HG03460 (cell line): ENCODE measurements around the gene PPM1L.
"Not testable (repeated sequence)": the region's sequence is repeated elsewhere in the genome, so short reads cannot be mapped to it uniquely, and the experiment has no call there.

ENCODE experiments used
- ATAC-seq: cut with Tn5 transposase; IDR thresholded peaks from one replicate; pipeline ENCODE4 v1.9.1; 2021; ENCODE audit not compliant: unreplicated experiment

PPM1L gene

DNA sequence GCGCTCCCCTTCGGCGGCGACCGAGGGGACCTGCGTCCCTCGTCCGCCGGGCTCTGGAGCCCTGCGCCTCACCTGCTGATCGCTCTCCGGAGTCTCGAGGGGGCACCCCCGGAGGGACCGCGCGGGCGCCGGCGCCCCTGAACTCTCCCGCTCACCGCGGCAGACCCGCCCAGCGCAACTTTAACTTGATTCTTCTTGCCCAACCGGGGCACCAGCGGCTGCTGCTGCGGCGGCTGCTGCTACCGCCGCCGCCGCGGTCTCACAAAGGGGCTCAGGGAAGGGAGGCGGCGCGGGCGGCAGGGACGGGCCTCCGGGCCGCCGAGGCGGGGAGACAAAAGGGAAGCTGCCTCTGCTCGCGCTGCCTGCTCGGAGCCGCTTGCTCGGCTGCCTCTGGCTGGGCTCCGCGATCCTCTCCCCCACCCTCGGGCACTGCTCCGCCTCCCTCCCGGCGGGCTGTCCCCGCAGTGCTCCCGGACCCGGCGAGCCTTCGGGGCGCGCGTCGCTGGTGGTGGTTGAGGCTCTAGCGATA lies at the start of gene PPM1L:
PPM1L (plus strand) TSS at position 456 of the 529 bp plus-strand sequence.
- ATAC-seq: peak; percentile 42

DNA sequence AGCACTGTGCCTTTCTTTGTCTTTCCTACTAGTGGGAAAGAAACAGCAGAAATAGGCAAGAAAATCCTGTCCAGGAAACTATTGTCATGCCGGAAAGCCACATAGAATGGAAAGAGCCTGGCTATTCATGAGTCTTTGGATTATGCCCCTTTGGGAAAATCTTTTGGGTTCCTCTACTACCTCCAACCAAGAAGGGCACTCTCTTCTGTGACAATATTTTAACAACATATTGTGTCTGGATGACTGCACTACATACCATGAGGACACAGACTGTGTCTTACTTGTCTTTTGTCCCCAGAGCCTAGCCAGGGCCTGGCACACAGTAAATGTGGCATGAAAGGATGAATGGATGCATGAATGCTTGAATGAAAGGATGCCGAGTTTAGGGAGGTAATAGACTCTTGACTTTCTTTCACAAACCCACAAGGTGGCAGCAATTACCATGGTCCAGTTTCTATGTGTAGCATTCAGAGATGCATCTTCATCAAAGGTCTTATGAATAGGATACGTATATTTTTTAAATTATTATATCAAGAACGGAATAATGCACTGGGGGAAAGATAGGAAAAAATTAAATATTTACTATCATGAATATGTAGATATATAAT lies 48.7 kb upstream of the PPM1L start:
- ATAC-seq: peak; percentile 56

DNA sequence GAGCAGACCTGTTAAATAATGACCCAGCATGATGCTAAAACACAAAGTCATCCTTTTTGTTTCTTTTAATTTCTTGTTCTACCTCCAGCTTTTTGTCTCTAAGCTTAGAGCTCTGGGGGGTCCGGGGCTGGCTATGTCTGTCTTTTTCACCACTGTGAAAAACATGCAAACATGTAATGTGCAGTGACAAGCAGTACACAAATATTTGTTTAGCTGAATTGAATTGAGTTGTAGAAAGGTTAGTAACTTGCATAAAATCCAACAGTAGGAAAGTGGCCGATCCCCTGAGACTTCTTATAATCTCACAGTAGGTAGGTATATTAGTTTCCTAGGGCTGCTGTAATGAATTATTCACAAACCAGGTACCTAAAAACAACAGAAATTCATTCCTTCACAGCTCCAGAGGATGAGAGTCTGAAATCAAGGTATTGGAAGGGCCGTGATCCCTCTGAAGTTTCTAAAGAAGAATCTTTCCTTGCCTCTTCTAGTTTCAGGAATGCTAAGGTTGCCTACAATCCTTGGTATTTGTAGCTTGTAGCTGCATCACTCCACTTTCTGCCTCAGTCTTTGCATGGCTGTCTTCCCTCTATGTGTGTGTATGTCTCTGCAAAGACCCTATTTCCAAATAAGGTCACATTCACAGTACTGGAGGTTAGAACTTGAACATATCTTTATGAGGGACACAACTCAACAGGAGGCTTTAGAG lies 46.4 kb upstream of the PPM1L start:
- ATAC-seq: no peak

DNA sequence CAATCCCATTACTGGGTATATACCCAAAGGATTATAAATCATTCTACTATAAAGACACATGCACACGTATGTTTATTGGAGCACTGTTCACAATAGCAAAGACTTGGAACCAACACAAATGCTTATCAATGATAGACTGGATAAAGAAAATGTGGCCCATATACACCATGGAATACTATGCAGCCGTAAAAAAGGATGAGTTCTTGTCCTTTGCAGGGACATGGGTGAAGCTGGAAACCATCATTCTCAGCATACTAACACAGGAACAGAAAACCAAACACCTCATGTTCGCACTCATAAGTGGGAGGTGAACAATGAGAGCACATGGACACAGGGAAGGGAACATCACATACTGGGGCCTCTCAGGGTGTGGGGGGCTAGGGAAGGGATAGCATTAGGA lies 42.9 kb upstream of the PPM1L start:
- not testable (repeated sequence) for ATAC-seq

DNA sequence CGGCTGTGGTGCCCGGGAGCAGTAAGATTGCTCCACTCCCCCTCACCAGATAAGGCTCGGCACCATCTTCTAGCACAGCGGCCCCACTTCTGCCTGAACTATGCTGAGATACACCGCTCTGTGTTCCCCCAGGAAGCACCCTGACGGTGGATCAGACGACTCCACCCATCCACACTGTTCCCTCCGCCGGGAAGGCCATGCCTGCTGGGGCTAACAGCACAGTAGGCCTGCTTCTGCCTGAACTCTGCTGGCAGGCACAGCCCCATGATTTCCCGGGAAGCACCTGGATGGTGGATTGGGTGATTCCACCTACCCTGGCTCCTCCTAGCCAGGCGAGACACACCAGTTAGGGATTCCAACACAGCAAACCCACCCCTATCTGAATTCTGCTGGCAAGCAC lies 36.3 kb upstream of the PPM1L start:
- no peak for ATAC-seq

DNA sequence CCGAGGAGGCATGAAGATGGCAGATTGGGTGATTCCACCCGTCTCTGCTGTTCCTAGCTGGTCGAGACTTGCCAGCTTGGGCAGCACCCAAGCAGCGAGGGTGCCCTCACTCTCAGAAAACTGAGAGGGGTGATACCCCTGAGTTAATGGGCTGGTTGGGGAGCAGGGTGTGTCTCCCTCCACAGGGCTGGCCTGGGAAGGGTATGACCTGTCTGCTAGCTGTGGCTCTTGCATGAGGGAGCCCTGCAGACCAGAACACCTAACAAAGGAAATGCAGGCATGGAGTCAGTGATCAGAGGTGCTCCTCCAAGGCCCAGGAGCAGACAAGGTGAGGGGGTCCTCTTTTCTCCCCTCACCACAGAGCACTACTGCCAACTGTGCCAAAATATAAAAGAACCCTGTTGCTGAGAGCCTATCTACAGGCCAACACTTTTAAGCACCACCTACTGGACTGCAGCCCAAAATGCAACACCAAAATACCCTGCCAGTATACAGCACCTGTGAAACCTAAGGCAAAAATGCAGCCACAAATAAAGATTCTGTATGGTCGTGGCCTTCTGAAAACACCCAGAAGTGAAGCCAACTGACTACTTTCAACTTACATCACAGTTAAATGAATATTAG lies 35.8 kb upstream of the PPM1L start:
- ATAC-seq: no peak

DNA sequence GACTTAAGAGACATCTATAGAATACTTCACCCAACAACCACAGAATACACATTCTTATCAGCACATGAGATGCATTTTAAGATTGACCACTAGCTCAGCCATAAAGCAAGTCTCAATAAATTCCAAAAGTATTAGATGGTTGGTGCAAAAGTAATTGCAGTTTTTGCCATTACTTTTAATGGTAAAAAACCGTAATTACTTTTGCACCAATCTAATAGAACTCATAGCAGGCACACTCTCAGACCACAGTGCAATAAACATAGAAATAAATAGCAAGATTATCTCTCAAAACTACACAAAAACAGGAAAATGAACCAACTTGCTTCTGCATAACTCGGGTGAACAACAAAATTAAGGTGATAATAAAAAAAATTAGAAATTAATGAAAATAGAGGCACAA lies 33.7 kb upstream of the PPM1L start:
- ATAC-seq: no peak

DNA sequence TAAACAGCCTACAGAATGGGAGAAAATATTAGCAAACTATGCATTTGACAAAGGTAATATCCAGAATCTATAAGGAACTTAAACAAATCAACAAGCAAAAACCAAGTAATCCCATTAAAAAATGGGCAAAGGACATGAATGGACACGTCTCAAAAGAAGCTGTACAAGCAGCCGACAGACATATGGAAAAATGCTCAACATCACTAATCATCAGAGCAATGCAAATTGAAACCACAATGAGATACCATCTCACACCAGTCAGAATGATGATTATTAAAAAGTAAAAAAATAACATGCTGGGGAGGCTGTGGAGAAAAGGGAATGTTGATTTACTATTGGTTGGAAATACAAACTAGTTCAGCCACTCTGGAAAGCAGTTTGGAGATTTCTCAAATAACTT lies 30.7 kb upstream of the PPM1L start:
- ATAC-seq: no peak

DNA sequence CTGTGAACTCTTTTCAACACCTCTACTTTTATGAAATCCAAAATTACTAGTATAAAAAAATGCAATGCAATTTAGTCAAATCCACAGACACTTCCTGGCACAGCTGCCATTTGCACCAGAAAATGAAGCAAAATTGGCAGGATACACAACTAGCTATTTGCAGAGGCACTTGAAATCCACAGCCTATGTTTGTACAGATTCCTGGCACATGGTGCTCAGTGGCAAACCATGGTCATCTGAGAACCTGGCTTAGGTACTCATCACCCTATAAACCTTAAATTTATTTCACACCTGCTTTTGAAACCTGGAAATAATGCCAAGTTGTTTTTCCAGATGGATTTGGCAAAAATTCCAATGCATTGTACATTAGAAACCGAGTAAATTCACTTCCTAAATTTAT lies 20.2 kb upstream of the PPM1L start:
- ATAC-seq: no peak

DNA sequence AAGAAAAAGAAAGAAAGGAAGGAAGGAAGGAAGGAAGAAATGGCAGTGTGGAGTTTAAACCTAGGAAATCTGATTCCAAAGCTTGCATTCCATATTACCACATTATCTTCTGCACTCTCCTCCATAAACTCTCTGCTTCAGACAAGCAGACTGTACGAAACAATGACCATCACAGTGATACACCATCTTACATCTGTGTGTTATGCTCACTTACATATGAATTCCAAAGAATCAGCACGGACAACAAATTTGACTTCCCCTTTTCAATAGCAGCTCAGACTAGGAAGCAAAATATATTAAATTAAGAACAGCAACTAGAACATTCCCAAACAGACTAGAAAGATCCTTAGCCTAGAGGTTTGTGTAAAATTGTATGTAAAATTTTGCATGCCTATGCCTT lies 18.0 kb upstream of the PPM1L start:
- ATAC-seq: no peak

DNA sequence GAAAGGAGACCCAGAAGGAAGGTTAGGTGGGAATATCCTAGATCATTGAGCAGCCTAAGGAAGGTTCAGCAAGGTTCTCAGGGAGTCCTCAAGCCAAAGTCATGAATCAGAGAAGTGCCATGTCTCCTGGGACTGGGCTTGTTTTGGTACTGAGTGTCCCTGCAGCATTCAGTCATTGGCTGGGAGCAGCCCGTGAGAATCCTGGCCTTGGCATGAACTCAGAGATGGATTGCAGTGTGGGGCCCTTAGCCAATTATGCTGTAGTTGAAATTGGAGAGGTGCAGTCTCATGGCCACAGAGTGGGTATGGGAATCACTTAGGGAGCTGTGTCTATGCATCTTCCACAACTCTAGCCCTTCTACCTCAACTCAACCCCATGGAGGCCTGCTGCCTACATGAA lies 17.0 kb upstream of the PPM1L start:
- ATAC-seq: no peak

DNA sequence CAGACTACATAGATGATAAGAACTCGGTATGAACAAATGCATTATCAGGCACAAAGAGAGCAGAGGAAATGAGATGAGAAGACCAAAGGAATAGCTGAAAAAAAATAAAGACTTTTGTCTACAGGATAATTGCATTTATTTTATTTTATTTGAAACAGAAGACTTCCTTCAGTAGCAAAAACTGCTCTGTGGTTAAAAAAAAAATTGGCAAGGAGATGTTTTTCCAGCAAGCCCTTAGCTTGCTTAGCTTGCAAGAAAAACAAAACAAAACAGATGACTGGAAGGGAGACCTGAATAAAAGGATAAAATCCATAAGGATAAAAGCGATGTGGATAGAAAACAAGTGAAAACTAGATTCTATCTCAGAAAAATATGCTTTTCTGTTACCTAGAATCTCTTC lies 9.1 kb upstream of the PPM1L start:
- no peak for ATAC-seq

DNA sequence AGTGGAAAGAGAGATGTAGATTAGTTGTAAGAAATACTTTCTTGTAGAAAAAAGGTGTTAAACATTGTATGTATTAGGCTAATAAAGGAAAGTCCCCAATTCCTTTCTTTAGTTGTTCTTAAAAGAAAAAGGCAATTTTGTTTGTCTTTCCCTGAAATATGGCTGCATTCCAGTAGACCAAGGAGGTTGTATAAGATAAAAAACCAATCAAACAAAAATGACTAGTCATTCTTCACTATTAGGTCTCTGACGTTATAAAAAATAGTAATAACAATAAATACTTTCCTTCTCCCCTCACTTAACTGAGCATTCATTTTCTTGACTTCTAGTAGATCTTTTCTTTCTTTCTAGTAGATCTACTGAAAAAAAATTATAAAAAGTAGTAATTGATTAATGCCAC lies 8.6 kb upstream of the PPM1L start:
- no peak for ATAC-seq

DNA sequence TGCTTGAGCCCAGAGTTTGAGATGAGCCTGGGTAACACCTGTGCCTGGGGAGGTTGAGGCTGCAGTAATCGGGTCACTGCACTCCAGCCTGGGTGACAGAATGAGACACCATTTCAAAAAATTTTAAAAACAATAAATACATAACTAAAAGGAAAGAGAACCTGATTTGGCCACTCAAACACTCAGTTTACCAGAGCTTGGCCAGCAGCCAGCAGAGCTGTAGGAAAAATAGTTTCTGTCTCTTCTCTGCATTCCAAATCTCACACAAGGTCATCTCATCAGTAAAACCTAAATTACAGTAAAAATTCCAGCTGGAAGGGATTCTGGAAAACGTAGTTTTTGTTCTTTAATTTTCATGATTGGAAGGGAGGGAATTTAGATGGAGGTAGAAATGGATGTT lies 7.8 kb upstream of the PPM1L start:
- no peak for ATAC-seq

DNA sequence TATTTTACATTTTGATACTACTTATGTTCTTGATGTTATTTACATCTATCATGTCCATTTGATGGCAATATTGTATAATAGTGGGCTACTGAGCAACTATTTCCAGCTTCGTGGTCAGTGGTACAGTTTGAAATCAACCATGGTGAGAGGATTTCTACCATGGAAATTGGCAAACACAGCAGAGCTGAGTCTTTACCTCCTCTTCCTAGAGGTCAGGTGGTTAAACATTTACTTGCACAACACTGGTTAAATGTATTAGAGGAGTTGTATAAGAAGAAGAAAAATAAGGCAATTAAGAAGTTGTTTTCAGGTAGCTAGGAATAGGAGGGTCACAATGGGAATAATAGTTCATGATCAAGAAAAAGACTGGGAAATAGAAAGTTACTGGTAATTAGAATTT lies 7.2 kb upstream of the PPM1L start:
- ATAC-seq: no peak

DNA sequence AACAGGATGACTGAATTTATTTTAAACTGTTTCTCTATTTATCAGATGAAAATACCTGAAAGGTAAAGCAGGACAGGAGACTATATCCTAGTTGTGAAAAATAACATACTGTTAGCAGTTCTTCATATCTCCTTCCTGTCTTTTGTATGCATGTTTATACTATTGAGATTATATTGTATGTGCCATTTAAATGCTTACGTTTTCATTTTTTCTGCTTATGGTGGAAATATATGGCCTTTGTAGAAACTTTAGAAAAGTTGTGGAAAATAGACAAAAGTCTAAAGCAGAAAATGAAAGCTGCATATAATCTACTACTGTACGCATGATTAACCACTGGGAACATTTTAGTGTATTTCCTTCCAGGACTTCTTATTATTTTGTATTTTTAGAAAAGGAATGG lies 2.1 kb upstream of the PPM1L start:
- ATAC-seq: no peak

DNA sequence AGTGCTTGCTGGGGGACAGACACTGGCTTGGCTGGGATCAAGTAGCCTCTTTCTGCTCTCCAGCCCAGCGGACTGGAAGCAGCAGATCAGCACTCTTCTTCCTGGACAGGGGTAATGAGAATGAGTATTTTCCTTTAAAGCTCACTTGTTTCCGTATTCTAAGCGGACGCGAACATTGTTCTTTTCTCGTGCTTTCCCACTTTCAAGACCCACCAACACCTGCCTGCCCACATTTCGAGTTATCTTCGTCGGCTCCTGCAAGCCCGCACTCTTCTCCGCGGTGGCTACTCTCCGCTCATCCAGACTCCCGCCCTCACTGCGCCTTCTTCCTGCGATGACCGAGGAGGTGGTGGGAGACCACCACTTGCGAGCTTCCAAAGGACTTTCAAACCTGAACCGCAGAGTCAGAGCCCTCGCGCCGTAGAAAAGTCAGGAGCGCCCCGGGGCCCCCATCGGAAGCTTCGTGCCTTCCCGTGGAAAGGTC lies 1.6 kb upstream of the PPM1L start:
- no peak for ATAC-seq

DNA sequence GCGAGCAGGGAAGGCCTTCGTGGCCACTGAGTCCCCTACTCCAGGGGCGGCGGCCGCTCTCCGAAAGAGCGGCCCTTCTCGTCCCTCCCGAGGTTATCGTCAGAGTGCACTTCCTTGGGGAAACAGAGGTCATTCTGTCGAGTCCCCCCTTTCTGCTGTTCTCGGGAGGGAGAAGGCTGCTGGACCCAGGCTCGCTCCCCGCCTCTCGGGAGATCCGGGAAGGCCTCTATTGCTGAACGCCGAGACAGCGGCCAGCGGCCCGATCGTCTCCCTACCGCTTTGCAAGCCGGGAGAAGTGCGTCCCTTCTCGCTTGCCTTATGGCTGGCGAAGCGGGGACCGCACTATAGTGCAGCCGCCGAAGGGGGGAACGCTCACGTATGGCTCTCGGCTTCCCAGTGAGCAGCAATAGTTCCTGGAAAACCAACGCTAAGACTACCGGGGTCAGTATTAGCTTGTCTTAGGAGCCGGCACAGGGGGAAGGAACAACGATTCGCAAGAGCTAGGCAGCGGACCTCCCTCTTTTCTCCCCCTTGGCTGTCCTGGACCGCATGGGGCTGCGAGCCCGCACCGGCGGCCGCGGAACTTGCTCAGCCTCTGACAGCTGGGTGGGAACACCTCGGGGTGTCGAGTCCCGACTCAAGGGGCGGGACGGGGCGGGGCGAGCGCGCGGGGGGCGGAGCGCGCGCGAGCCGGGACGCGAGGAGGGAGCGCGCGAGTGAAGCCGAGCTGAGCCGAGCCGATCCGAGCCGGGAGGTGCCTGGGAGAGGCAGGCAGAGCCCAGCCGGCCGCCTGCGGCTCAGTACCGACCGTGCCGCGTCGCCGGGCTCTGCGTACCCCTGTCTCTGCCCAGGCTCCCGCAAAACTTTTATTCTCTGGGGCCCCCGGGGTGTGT lies 930 bp upstream of the PPM1L start:
- ATAC-seq: peak; percentile 85

DNA sequence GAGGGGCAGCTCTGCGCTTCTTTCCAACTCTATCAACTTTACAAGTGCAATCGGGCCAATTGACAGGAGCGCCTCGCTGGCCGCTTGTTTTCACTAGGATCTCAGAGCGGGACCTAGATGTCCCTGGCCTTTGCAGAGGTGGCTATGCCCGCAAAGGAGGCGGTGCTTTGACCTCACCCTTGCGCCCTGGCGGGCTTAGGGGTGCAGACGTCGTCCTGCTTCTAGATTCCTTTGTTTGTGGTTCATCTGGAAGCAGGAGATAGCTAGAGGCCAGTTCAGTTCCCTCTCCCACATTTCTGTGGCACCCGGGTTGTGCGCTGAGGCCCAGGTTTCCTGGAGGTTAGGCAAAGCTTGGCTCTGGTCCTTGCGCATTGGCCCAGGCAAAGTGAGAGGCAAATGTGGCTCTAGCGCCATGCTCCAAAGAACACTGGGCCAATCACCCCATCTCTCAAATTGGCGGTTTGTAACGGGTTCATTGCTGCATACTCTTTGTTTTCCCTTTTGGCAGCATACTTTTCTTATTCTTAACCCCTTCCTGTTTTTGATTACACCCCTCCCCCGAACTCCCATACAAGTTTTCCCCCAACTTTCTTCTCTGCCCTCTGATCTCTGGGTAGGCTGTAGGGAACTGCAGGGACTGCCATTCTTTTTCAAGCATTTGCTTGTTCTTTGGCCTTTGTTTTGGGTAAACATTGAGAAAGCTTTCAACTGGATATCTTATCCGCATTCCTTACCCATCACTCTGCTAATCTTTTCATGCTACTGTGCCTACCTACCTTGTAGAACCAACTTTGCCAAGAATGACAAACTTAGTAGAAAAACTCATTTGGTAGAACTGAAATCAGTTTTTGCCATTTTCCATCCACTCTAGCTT lies 1.4 kb downstream of the PPM1L start:
- ATAC-seq: no peak

DNA sequence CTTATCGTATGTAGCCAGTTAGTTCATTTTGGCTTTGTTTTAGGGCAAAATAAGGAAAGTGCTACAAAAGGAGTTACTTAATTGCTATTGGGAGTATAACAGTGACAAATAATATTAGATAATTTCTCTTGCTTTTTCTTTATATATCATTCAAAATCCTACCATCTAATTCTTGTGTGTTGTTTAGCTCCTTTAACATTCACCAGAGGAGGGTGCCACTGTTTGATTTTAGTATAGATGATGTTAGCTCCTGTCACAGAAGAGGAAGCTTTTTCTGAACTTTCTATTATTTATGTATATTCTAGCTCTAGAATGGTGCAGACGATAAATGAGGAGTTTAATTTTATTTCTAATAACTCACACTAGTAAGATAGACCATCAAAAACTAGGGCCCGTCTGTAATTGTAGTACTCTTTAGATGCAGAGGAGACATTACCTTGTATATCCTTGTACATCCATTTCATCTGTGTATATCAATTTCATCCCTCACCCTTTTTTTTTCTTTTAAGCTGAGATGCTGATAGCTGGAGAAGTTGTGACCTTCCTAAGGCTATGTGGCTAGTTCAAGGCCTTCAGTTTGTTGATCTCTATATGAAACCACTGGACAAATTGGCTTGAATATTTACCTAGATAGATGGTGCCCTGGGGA lies 3.0 kb downstream of the PPM1L start:
- no peak for ATAC-seq
